GM10266 (cell line): Measurements from ENCODE around the gene MED16.

ENCODE experiments used
- DNase-seq: peaks from one replicate; pipeline ENCODE4 v3.0.0; 2012; ENCODE audit errors: extremely low spot score
- TF ChIP-seq, protein P1 (sequence below): IDR thresholded peaks from 2 replicates; pipeline ENCODE4 v1.5.1; 2012; ENCODE audit warnings: mild to moderate bottlenecking, low read depth; ENCODE audit not compliant: control insufficient read depth, insufficient read depth; ENCODE audit errors: missing control alignments

MED16 gene

DNA sequence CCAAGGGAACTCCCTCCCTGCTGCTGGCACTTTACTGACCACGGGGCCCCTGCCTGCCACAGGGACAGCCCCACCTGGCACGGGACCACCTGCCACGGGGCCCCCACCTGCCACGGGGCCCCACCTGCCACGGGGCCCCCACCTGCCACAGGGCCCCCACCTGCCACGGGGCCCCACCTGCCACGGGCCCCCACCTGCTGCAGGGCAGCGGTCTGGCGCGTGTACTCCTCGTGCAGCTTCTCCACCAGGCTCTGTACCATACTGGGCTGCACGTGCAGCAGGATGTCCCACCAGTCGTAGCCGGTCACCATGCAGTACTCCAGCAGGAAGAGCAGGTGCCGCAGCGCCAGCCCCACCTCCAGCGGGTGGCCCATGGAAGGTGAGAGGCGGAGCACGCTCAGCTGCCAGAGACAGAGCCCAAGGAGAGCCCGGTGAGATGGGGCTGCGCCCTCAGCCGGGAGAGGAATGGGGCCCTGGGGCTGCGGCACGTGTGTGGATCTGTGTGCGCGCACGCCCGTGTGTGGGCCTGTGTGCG lies 16.1 kb downstream of the MED16 start:
- TF ChIP-seq, protein P1, sequence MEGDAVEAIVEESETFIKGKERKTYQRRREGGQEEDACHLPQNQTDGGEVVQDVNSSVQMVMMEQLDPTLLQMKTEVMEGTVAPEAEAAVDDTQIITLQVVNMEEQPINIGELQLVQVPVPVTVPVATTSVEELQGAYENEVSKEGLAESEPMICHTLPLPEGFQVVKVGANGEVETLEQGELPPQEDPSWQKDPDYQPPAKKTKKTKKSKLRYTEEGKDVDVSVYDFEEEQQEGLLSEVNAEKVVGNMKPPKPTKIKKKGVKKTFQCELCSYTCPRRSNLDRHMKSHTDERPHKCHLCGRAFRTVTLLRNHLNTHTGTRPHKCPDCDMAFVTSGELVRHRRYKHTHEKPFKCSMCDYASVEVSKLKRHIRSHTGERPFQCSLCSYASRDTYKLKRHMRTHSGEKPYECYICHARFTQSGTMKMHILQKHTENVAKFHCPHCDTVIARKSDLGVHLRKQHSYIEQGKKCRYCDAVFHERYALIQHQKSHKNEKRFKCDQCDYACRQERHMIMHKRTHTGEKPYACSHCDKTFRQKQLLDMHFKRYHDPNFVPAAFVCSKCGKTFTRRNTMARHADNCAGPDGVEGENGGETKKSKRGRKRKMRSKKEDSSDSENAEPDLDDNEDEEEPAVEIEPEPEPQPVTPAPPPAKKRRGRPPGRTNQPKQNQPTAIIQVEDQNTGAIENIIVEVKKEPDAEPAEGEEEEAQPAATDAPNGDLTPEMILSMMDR, result no peak
- no peak for DNase-seq

DNA sequence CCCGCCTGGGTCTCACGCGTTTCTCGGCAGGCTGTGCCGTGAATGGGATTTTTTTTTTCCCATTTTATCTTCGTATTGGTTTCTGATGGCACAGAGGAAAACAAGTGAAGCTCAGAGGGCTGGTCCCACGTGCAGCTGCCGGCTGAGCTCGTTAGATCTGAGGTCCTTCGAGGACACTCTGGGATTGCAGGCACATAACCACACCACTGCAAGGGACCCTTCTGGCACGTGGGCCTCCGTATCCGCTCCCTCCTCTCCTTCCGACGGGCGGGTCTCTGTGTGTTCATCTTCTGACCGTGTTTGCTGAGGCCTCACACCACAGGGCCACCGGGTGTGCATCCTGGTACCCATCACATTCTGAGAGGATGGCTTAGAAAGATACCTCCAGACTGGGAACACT lies 16.9 kb downstream of the MED16 start:
- TF ChIP-seq, protein P1, result no peak
- no peak for DNase-seq

GRCh38 chr19:875265-875879 lies 17.6 kb downstream of the MED16 start:
- TF ChIP-seq, protein P1, result no peak
- DNase-seq, result no peak

GRCh38 chr19:873561-874041 lies 19.4 kb downstream of the MED16 start:
- TF ChIP-seq, protein P1, result no peak
- no peak for DNase-seq

DNA sequence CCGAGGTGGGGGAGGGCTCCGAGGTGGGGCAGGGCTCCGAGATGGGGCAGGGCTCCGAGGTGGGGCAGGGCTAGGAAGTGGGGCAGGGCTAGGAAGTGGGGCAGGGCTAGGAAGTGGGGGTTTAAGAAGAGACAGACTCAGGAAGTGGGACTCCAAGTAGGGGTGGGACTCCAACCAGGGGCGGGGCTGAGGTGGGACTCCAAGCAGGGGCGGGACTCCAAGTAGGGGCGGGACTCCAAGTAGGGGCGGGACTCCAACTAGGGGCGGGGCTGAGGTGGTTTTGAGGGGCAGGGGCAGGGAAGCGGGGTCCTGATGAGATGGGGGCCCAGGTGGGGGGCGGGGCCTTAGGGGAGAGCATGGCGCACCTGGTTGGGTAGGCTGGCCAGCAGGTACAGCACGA lies 19.9 kb downstream of the MED16 start:
- peak; percentile 91 for DNase-seq
- TF ChIP-seq, protein P1, result no peak

GRCh38 chr19:872266-872951 lies 20.6 kb downstream of the MED16 start:
- peak; percentile 95 for DNase-seq
- TF ChIP-seq, protein P1, result no peak
